ENCODE data around the gene TSPAN9. TPM values are rescaled to one million over a fixed set of nuclear protein-coding genes. Genes with fewer than 3 reads are reported as not detected.
A peak's percentile ranks its signal among the peaks of the same experiment; 100 is the strongest.

Gene TSPAN9
- total and polyA plus RNA-seq, 4 donors: 23.0 to 72.3 (median 33.9) TPM

- no peak overlapping the region for H3K4me3 ChIP-seq
- no peak for DNase-seq
- H3K27me3 ChIP-seq (ENCODE audit: control insufficient read depth in 3 of 3, insufficient read depth in 3 of 3, low read length in 2 of 3): no peaks in the 10 kb centered on the region
- no peak for TF ChIP-seq CTCF (IDR thresholded peaks at IDR 0.05; ENCODE audit: control extremely low read depth, extremely low read depth)
- no peak overlapping the region for H3K27ac ChIP-seq (ENCODE audit: low read depth in 1 of 2, low read length in 1 of 2)
- H3K9ac ChIP-seq (ENCODE audit: insufficient read depth in 1 of 2, low read length in 2 of 2): no peak overlapping the region
- no peaks in the 10 kb centered on the region for H3K36me3 ChIP-seq (ENCODE audit: control insufficient read depth in 4 of 4, insufficient read depth in 4 of 4, low read length in 4 of 4)
- ATAC-seq (ENCODE audit: insufficient read depth, low FRiP score): no peak
- 84 to 87% methylated on average over 9 of the region's 9 CpGs for WGBS, 2 donors
- no peaks in the 10 kb centered on the region for H3K9me3 ChIP-seq (ENCODE audit: control insufficient read depth in 4 of 4, insufficient read depth in 3 of 4, low read length in 3 of 4)
- H3K4me1 ChIP-seq (ENCODE audit: control insufficient read depth in 5 of 5, insufficient read depth in 5 of 5, low read length in 5 of 5): peaks cover 10 to 25% (median 18%) of the 10 kb centered on the region in 5 donors
Observed at GRCh38 chr12:3139760-3140159, 62.6 kb downstream of the TSPAN9 start.

DNA sequence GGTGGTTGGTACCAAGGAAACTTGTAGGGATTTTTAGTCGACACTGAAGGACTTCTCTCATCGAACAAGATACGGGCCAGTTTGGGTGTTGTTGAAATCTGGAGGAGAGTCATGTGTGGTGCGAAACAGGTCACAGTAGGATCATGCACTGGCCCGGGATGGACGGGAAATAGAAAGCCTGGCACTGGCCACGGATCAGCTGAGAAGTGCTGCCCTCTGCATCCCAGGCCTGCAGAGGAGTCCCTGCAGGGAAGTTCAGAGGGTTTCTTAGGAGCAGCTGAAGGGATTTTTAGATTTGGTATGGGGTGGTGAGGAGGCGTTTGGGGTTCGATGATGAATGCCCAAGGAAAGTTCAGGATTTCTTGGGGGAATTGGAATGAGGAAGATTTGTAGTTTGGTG, 63.1 kb downstream of the TSPAN9 start:
- WGBS, 2 donors: 82 to 86% methylated on average over 9 of the region's 9 CpGs
- Histone ChIP-seq H3K36me3 (ENCODE audit: control insufficient read depth in 4 of 4, insufficient read depth in 4 of 4, low read length in 4 of 4) (no peaks in the 10 kb centered on the region), H3K4me3 (no peak overlapping the region), H3K9me3 (ENCODE audit: control insufficient read depth in 4 of 4, insufficient read depth in 3 of 4, low read length in 3 of 4) (no peaks in the 10 kb centered on the region), H3K4me1 (ENCODE audit: control insufficient read depth in 5 of 5, insufficient read depth in 5 of 5, low read length in 5 of 5) (peaks cover 10 to 30% (median 22%) of the 10 kb centered on the region in 5 donors), H3K27me3 (ENCODE audit: control insufficient read depth in 3 of 3, insufficient read depth in 3 of 3, low read length in 2 of 3) (no peaks in the 10 kb centered on the region), H3K27ac (ENCODE audit: low read depth in 1 of 2, low read length in 1 of 2) (peak overlapping the region in 1 of 2 donors; percentile 43), H3K9ac (ENCODE audit: insufficient read depth in 1 of 2, low read length in 2 of 2) (no peak overlapping the region)
- no peak for DNase-seq
- TF ChIP-seq CTCF (IDR thresholded peaks at IDR 0.05; ENCODE audit: control extremely low read depth, extremely low read depth): no peak
- ATAC-seq (ENCODE audit: insufficient read depth, low FRiP score): no peak

GRCh38 chr12:3141339-3142321, 64.5 kb downstream of the TSPAN9 start:
- DNase-seq (no peak), ATAC-seq (ENCODE audit: insufficient read depth, low FRiP score) (no peak)
- Histone ChIP-seq H3K36me3 (ENCODE audit: control insufficient read depth in 4 of 4, insufficient read depth in 4 of 4, low read length in 4 of 4) (no peaks in the 10 kb centered on the region), H3K4me1 (ENCODE audit: control insufficient read depth in 5 of 5, insufficient read depth in 5 of 5, low read length in 5 of 5) (peaks cover 10 to 30% (median 18%) of the 10 kb centered on the region in 5 donors), H3K27ac (ENCODE audit: low read depth in 1 of 2, low read length in 1 of 2) (peak overlapping the region in 1 of 2 donors; percentile 28), H3K27me3 (ENCODE audit: control insufficient read depth in 3 of 3, insufficient read depth in 3 of 3, low read length in 2 of 3) (no peaks in the 10 kb centered on the region), H3K4me3 (no peak overlapping the region), H3K9ac (ENCODE audit: insufficient read depth in 1 of 2, low read length in 2 of 2) (no peak overlapping the region), H3K9me3 (ENCODE audit: control insufficient read depth in 4 of 4, insufficient read depth in 3 of 4, low read length in 3 of 4) (no peaks in the 10 kb centered on the region)
- TF ChIP-seq CTCF (IDR thresholded peaks at IDR 0.05; ENCODE audit: control extremely low read depth, extremely low read depth): no peak
- 77 to 84% methylated on average over 25 of the region's 25 CpGs for whole genome bisulfite sequencing, 2 donors
